GM21723 (cell line): Measurements from ENCODE around the gene COX7A2L.
"Not testable (repeated sequence)": the region's sequence is repeated elsewhere in the genome, so short reads cannot be mapped to it uniquely, and the experiment has no call there.

Experiments used
- ATAC-seq: cut with Tn5 transposase; IDR thresholded peaks from one replicate; pipeline ENCODE4 v1.9.1; 2021; ENCODE audit warnings: mild to moderate bottlenecking, moderate library complexity; ENCODE audit not compliant: unreplicated experiment

Gene COX7A2L, protein sequence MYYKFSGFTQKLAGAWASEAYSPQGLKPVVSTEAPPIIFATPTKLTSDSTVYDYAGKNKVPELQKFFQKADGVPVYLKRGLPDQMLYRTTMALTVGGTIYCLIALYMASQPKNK

DNA sequence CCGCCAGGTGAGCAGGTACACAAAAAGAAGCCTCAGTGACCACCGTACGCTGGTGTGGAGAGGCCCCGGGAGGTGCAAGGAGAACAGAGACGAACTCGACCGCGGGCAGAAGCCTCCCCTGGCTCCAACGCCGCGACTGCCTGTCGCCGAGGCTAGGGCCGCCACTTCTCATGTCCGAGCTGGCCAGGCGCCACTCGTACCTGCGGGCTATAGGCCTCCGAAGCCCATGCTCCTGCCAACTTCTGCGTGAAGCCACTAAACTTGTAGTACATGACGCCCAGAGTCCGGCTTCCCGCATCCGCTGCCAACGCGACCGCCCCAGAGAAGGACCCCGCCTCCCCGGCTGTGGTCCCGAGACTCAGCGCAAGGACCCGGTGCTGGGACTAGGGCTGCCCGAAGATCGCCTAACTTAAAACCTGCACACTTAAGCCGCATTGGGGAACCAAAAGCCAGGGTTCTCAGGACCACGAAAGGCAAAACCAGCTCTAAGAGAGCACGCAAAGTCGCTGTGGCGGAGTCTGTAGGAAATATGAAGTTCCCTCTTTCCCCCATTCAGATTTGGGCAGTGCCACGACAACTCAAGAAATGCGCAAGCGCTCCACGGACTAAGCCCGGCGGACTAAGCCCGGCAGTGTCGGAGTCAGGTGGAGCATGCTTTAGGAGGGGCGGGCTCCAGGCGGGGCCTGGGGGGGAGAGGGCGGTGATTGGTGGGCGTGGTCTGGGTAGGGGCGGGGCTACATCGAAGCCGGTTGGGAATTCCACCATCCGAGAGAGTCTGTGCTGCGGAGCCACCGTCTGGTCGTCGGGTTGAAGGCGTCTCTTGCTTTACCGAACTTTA is at the start of gene COX7A2L:
Gene COX7A2L (minus strand): TSS at position 328 of the 838 bp plus-strand sequence. CDS start 56 bp downstream, at position 272.
- peak; percentile 89 for ATAC-seq

DNA sequence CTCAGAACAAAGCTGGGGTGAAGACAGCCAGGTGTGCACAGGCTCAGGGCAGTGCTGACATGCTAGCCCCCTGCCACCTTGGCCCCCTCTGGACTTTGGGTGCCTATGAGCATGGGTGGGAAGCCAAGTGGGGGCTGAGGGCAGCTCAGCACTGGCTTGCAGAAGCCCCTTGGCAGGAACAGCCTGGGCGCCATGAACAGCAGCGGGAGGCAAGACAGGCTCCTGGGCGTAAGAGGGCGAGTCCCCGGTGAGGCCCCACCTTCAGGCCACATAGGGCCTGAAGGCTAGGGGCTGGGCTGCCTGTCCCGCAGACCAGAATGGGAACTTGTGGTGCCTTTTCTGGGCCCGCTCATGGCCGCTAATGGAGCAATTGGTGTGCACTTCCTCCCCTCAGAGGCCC is 47.0 kb upstream of the COX7A2L start:
- ATAC-seq = no peak

DNA sequence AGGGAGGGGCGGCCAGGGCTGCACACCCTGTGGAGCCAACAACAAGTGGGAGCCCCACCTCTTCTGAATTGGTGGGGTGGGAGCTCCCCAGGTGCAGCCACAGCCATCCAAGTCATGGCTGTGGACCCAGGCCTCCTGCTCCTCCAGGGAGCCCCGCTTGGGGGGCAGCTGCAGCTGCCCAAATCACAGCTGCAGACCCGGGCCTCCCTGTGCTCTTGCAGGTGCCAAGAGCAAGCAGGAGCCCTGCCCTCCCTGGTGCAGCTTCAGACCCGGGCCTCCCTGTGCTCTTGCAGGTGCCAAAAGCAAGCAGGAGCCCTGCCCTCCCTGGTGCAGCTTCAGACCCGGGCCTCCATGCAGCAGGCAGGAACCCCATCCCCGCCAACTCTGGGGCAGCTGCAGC is 46.5 kb upstream of the COX7A2L start:
- ATAC-seq = no peak

- no peak for ATAC-seq
Observed at GRCh38 chr2:42404676-42405075, 43.7 kb upstream of the COX7A2L start.

DNA sequence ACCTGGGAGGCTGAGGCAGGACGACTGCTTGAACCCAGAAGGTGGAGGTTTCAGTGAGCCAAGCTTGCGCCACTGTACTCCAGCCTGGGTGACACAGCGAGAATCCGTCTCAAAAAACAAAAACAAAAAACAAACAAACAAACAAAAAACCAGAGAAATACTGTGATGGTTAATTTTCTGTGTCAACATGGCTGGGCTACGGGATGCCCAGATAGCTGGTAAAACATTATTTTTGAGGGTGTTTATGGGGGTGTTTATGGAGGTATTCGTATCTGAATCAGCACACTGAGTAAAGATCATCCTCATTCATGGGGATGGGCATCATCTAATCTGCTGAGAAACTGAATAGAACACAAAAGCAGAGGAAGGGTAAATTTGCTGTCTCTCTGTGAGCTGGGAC is 40.8 kb upstream of the COX7A2L start:
- ATAC-seq = no peak

- not testable (repeated sequence) for ATAC-seq
Observed at GRCh38 chr2:42398052-42398451, 37.0 kb upstream of the COX7A2L start.

DNA sequence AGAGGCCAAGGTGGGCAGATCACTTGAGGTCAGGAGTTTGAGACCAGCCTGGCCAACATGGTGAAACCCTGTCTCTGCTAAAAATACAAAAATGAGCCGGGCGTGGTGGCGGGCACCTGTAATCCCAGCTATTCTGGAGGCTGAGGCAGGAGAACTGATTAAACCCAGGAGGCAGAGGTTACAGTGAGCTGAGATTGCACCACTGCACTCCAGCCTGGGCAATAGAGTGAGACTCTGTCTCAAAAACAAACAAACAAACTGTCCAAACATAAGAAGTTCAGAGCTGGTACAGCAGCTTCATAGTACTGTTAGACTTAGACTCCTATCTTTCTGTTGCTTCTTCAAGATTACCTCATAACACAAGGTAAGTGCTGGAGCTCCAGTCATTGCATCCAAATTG is 32.3 kb upstream of the COX7A2L start:
- ATAC-seq = not testable (repeated sequence)

DNA sequence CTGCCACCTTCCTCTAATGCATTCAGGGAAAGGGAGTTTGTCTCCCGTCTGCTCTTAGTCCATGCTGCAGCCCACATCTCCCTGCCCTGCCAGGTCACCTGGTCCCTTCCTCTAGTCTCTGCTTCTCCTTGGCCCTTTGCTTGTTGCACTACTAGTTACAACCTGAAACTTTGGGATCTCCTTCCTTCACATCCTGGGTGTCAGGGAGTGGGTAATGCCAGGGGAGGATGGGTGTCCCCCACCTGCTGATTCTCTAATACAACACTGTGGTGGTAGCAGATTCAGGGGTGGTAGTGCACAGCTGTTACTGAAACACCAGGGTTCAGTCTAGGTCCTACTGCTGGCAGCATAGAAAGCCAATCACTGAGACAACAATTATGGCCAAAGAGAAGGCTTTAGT is 31.2 kb upstream of the COX7A2L start:
- no peak for ATAC-seq

GRCh38 chr2:42390401-42390969 is 29.5 kb upstream of the COX7A2L start:
- ATAC-seq = no peak

GRCh38 chr2:42386682-42387081 is 25.7 kb upstream of the COX7A2L start:
- peak; percentile 54 for ATAC-seq

GRCh38 chr2:42385225-42385624 is 24.2 kb upstream of the COX7A2L start:
- ATAC-seq = no peak

DNA sequence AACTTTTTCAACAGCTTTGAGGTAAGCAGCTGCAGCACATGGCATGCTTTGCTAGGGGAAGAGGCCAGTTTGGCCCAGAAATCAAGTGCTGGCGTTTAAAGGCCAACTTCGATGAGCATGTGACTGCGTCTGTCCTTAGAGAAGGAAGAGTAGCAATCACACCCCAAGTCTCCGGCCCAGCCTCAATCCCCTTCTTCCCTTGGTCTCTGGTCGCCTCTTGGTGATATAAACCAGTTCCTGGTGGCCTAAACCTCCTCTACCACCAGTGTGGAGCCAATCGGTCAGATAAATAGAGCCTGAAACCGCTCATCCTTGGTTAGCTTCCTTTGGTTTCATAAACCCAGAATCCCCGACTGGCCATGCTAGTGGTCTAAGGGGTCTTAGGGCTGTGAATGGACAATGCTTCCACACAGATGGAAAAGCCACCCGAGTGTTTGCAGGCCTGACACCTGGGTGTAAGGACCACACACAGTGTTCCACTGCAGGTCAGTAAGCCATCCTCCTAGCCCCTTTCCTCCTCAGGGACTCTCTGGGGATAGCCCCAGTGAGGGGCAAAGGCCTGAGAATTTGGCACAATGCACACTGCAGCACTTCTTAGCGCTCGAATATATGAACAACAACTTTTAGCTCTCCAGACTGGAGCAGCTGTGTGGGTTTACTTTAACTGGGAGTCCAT is 23.0 kb upstream of the COX7A2L start:
- ATAC-seq = no peak

GRCh38 chr2:42382144-42382543 is 21.1 kb upstream of the COX7A2L start:
- ATAC-seq = no peak

DNA sequence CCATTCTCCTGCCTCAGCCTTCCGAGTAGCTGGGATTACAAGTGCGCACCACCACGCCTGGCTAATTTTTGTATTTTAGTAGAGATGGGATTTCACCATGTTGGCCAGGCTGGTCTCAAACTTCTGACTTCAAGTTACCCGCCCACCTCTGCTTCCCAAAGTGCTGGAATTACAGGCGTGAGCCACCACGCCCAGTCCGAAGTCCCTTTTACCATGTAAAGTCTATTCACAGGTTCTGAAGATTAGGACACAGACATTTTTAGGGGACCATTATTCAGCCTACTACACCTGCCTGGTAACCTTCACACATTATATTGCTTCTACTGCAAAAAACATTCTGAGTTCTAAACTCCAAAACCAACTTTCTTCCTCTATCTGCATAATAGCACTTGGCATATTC is 19.0 kb upstream of the COX7A2L start:
- ATAC-seq = not testable (repeated sequence)

DNA sequence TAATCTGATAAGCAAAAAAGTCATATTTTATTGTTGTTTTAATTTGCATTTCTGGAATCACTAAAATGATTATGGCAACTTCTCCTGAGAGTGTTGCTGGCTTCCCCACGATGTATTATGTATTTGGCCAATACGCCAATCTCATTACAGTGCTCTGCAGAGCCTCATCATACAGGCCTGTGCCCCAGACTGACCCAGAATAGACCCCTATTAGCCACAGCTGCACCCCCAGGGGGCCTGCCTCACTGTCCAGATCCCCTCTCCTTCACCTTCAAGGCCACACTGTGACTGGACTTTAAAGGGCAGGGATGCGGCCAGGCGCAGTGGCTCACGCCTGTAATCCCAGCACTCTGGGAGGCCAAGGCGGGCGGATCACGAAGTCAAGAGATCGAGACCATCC is 17.4 kb upstream of the COX7A2L start:
- no peak for ATAC-seq

- ATAC-seq = no peak
Observed at GRCh38 chr2:42376758-42377157, 15.7 kb upstream of the COX7A2L start.

DNA sequence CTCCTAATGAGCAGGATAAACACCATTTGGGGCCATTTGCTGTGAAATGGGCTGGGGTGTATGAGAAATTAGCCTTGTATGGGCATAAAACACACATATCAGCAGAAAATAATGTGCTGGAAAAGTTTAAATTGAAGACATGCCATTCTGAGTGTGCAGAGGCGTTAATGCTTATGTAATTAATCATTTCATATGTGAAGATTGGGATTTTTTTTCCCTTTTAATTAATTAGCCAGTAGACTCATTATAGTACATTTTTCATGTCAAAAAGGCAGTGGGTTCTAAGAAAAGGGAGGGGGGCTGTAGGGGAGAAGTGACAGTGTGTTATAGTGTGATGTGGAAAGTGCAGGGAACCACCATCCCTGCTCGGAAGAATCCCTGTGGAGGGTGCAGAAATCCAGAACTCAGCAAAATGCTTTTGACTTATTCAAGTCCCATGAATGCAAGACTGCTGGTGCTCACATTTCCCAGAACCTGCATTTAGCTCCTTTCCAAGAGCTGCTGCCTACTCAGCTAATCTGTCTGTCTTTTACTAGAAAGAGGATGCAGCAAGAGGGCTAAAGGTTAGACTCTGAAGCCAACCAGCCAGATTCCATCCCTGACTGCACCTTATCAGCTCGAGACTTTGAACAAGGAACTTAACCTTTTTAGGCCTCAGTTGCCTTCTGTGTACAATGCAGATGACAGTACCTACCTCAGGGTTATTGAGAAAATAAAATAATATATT is 11.6 kb upstream of the COX7A2L start:
- ATAC-seq = no peak

DNA sequence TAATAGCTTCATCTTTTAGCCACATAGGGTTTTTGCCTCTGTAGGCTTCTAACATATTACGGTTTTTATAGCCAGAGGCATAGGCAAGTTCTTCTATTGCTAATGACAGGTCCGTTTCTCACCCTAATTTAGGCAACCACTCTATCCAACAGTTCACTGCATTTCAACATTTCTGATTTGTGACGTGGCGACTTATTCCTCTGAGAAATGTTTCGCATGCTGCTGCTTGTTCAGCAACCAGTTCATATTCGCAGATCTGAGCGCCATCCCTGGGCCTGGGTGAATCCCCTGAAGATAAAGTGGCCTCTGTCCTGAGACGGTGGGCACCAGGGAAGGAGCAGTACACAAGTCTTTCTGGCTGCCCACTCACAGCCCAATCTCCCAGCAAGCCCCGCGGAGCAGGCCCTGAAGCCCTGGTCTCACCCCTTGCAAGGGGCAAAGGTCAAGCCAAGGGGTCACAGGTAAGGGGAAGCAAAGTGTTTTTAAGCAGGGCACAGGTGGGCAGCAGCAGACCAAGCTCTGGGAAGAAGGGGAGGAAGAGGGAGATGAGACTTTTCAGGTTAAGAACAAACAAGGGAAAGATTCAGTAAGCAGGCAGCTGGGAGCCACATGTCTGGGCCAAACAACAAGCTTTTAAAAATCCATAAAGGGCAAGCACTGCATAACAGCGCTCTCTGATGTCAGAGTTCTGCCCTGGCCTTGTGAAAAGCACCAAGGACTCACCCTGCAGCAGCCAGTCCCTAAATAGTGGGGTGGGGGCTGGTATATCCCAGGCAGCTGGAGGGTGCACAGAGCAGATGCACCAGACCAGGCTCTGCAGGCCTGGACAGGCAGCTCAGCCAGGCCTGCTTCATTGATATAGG is 10.8 kb upstream of the COX7A2L start:
- no peak for ATAC-seq

DNA sequence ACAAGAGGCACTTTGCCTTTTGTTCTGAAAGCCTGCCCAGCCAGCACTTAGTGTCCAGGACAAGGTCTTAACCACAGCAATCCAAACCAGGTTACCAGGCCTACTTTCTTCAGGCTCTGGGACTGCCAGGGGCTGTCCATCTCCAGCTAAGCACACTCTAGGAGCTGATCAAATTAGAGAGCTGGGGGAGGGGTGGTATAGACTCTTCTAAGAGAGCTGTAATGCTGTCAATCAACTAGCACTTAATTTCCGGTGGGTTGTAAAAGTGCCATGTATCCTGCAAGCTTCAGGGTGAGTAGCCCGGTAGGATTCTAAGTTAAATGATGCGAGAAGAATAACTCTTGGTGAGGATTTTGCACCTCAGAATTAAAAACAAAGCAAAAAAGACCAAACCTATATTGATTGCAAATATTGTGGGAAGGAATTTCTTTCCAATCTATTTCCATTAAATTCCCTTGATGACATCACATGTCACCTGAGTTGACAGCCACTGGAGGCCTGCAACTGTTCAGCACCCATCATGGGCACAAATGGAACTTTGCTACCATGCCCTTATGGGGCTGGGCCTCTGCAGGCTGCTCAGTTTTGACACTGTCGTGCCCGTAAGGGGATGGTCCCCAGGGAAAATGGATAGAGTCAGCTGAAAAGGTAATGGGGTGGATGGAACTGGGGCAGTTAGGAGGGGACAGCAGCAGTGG is 8.7 kb upstream of the COX7A2L start:
- no peak for ATAC-seq
